ENCODE measurements around the gene TBXA2R. TPM values are rescaled to one million over a fixed set of nuclear protein-coding genes. Genes with fewer than 3 reads are reported as not detected.
A peak's percentile ranks its signal among the peaks of the same experiment; 100 is the strongest.

Gene TBXA2R
- total RNA-seq, 2 experiments from 2014 or later = 0.26 to 0.54 TPM

DNA sequence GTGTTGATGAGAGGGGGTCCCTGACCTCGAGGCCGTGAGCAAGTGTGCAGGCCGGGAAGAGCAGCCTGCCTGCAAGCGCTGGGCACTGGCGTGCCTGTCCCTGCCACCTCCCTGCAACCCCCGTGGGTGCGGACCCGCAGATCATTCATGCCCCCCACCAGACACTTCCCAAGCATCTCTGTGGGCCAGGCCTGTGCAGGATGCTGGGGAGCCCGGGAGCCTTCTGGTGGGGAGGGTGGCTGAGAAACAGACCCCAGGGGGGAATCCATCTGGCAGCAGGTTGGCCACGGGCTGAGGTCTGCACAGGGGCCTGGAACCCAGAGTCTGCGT, 38.4 kb upstream of the TBXA2R start:
- Mint-ChIP-seq H3K4me3 (no peak overlapping the region), H3K4me1 (no peaks in the 10 kb centered on the region), H3K36me3 (peaks cover under 1% of the 10 kb centered on the region), H3K9me3 (ENCODE audit: low read depth) (no peaks in the 10 kb centered on the region), H3K27me3 (no peaks in the 10 kb centered on the region), H3K27ac (no peak overlapping the region)
- DNase-seq (no peak), ATAC-seq (no peak)
- CTCF ChIA-PET = no interaction called here

DNA sequence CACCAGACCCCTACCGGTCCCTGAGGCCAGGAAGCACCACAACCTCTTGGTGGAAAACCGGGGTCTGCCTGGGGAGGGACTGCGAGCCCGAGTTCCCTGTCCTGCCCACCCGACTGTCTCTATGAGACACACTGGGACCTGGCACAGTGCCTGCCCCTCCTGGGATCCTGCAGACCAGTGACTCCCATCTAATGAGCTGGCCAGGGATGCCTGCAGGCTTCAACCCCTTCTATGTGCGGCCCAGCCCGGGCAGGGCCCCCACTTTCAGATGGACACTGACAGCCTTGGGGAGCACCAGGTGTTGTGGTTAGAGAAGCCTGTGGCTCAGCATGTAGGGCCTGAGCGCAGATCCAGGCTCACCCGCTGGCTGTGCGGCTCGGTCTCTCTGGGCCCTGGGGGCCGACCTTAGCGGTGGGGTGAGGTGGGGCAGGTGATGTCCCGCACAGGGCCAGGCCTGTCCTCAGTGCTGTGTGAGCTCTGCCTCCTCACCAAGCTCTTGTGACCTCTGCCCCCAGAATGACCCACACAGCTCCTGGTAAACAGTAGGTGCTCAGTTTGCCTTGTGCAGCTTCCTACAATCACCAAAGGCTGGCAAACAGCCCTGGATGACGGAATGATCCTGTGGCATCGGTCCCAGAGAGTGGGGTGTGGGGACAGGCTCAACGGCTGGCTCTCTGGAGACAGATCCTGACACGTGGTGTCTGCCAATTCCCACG, 37.8 kb upstream of the TBXA2R start:
- ATAC-seq = no peak
- Mint-ChIP-seq H3K27ac (no peak overlapping the region), H3K9me3 (ENCODE audit: low read depth) (no peaks in the 10 kb centered on the region), H3K4me3 (no peak overlapping the region), H3K4me1 (no peaks in the 10 kb centered on the region), H3K36me3 (peaks cover 2% of the 10 kb centered on the region), H3K27me3 (no peaks in the 10 kb centered on the region)
- DNase-seq = no peak
- CTCF ChIA-PET = no interaction called here

DNA sequence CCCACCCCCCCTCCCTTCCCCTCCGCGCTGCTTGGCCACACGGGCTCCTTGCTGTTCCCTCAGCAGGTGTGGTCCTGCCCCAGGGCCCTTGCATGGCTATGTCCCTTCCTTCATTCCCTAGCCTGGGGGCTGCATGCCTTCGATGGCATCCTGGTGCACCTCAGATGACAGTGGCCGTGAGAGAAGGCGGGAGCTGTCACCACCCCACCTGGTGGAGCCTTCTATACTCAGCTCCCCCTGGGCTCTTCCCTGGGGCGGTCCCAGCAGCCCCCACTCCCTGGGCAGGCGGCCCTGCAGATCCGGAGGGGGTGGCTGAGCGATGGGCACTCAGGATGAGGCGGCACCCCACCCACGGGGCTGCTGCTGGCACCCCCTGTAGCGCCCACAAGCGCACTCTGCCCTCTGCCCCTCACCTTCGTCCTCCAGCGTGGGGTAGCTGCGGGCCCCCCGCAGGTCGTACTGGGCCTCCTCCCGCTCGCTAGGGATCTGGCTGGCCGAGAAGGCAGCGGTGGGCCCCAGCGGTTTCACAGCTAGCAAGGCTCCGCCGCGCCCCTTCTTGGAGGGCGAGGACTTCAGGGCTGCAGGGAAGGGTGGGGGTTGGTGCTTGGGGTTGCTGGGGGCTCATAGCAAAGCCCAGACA, 37.1 kb upstream of the TBXA2R start:
- H3K4me1 Mint-ChIP-seq = no peaks in the 10 kb centered on the region
- H3K27me3 Mint-ChIP-seq = no peaks in the 10 kb centered on the region
- no peak overlapping the region for H3K27ac Mint-ChIP-seq
- H3K4me3 Mint-ChIP-seq = no peak overlapping the region
- CTCF ChIA-PET = no interaction called here
- peaks cover 2% of the 10 kb centered on the region for H3K36me3 Mint-ChIP-seq
- DNase-seq = no peak
- no peaks in the 10 kb centered on the region for H3K9me3 Mint-ChIP-seq (ENCODE audit: low read depth)
- no peak for ATAC-seq

DNA sequence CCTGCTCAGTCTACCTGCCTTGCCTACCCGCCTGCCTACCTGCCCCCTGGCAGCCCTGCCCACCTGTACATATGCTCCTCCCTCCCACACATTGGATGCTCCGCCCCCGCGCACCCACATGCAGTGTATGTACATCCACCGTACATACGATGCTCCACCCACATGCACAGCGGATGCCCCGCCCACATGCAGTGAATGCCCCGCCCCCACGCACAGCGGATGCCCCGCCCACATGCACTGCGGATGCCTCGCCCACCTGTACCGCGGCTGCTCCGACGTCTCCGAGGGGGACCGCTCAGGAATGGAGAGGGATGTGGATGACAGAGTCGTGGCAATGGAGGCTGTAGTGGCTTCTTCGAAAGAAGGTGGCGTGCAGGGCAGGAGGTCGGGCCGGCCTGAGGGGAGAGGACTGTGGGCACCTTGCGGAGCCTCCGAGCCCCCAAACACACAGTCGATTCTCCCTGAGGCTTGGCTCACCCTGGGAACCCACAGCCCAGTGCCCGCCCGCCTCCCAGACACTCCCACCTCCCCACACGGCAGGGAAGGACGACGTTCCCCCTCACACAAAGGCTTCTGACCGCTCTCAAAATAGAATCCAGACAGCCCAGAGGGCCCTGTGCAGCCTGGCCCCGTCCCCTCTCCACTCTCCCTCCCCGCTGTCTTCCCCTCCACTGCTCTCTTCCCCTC, 36.5 kb upstream of the TBXA2R start:
- no peaks in the 10 kb centered on the region for H3K27me3 Mint-ChIP-seq
- ATAC-seq = peak; percentile 38
- H3K27ac Mint-ChIP-seq = no peak overlapping the region
- peak; percentile 52 for DNase-seq
- H3K9me3 Mint-ChIP-seq (ENCODE audit: low read depth) = no peaks in the 10 kb centered on the region
- CTCF ChIA-PET = no interaction called here
- H3K4me1 Mint-ChIP-seq = no peaks in the 10 kb centered on the region
- H3K4me3 Mint-ChIP-seq = no peak overlapping the region
- peaks cover 2% of the 10 kb centered on the region for H3K36me3 Mint-ChIP-seq

DNA sequence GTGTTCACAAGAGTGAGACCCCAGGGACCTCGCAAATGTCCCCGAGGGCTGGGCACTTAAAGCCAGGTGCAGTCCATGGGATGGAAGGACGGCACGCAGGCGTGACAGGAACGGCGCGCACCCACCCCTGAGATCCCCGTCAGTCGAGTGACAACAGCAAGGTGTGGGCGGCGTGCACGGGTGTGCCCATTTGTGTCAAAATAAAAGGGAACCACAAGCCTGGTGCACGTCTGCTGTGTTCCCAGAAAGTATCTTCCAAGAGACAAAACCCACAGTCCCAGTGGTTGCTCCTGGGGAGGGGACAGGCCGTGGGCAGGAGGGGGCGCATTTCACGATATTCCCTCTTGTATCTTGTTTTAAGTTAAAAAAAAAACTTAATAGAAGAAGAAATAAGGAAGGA, 35.6 kb upstream of the TBXA2R start:
- CTCF ChIA-PET = no interaction called here
- ATAC-seq (no peak), DNase-seq (no peak)
- no peak overlapping the region for H3K4me3 Mint-ChIP-seq
- no peaks in the 10 kb centered on the region for H3K9me3 Mint-ChIP-seq (ENCODE audit: low read depth)
- H3K4me1 Mint-ChIP-seq = no peaks in the 10 kb centered on the region
- H3K36me3 Mint-ChIP-seq = peaks cover 2% of the 10 kb centered on the region
- H3K27me3 Mint-ChIP-seq = no peaks in the 10 kb centered on the region
- H3K27ac Mint-ChIP-seq = no peak overlapping the region

DNA sequence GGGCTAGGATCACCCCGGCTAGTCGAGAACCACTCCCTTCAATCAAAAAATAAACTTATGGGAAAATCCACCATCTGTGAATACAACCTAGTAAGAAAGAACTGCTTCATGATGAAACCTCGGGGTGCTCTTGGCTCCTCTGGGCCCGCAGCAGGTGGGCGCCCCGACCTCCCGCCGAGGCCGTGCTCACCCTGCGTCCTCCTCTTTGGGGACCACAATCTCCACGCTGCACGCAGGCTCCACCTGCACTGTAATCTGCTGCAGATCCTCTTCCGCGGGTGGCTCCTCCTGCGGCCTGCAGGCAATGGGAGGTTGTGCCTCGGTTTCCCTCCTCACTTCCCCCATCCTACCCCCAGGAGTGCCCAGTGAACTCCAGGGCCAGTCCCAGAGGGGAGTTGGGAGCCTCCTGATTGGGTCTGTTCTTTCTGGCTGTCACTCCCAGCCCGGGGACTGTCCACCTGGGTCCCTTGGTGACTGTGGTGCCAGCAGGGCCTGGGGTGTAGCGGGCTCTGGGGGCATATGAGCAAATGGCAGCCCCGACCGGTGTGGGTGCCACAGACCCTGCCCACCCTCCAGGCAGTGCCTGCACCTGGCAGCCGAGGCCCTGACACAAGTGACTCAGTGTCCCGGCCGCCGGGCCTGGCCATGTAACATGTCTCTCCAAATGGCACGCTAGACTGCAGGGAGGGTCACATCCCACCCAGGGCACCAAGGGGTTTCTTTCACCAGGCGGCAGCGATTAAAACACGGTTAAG, 35.0 kb upstream of the TBXA2R start:
- H3K9me3 Mint-ChIP-seq (ENCODE audit: low read depth) = no peaks in the 10 kb centered on the region
- H3K4me3 Mint-ChIP-seq = no peak overlapping the region
- no peaks in the 10 kb centered on the region for H3K4me1 Mint-ChIP-seq
- peaks cover 2% of the 10 kb centered on the region for H3K36me3 Mint-ChIP-seq
- ATAC-seq = no peak
- CTCF ChIA-PET = no interaction called here
- no peak for DNase-seq
- H3K27me3 Mint-ChIP-seq = no peaks in the 10 kb centered on the region
- no peak overlapping the region for H3K27ac Mint-ChIP-seq

DNA sequence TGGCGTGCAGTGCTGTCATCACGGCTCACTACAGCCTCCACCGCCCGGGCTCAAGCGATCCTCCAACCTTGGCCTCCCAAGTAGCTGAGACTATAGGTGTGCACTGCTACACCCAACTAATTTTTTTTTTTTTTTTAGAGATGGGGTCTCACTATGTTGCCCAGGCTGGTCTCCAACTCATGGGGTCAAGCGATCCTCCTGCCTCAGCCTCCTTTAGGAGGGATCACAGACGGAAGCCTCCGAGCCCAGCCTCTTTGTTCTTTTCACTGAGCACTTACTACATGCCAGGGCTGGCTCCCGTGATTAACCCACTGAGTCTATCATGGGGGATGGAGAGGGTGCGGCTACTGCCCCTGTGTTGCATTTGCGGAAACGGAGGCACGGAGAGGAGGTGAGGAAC, 32.8 kb upstream of the TBXA2R start:
- CTCF ChIA-PET = no interaction called here
- ATAC-seq (no peak), DNase-seq (no peak)
- Mint-ChIP-seq H3K9me3 (ENCODE audit: low read depth) (no peaks in the 10 kb centered on the region), H3K27ac (no peak overlapping the region), H3K4me1 (no peaks in the 10 kb centered on the region), H3K4me3 (no peak overlapping the region), H3K36me3 (peaks cover 2% of the 10 kb centered on the region), H3K27me3 (no peaks in the 10 kb centered on the region)

DNA sequence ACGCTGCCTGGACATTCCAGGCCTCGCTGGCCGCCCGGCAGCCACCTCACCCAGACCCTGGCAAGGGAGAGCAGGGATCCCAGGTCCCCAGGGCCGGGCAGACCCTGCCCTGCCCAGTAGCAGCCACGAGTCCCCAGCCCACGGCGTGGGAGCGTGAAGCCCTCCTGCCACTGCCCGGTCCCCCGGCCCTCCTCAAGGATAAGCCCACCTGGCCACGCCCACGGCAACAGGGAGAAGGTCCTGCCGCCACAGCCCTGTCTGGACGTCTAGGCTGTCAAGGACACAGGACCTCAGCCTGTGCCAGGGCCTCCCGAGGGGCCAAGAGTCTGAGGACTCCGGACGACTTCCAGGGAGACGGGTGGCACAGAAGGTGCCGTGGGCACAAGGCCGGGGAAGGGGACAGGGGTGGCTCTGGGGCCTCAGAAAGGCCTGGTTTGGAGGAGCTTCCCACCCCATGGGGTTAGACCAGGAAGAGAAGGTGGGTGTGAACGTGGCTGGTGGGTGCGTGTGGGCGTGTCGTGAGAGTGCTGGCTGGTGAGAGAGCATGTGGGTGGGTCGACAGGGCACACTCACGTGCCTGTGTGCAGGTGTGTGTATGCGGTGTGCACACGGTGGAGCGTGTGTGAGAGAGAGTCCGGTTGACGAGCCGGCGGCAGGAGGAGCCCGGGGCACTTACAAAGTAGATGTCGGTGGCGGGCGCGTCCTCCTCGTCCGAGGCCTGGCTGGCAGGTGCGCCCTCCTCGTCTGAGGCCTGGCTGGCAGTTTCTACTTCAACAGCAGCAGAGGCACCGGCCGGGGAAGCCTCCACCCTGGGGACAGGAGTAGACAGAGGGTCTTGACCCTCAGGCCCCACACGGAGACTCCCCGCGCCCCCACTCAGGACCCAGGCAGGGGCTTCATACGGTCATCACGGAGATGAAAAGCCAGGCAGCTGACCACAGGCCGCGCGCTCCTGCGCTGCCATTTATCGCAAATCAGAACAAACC, 31.8 kb upstream of the TBXA2R start:
- CTCF ChIA-PET = no interaction called here

DNA sequence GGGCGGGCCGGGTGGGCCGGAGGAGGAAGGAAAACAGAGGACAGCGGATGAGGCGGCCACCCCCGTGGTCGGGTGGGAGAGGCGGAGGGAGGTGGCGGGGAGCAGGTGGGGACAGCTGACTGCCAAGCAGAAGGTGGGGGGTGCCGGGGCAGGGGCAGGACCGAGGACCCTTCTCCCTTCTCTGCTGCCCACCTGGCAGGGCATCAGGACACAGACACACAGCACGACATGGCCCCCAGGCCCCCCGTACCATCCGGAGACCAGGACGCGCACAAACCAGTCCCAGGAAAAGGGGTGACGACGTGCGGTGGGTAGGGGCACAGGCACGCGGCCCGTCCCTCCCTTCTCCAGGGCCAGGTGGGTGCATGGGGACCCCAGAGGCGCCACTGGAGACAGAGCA, 30.9 kb upstream of the TBXA2R start:
- no peak for DNase-seq
- no peak overlapping the region for H3K27ac Mint-ChIP-seq
- no peak overlapping the region for H3K4me3 Mint-ChIP-seq
- no peak for ATAC-seq
- H3K4me1 Mint-ChIP-seq = no peaks in the 10 kb centered on the region
- no peaks in the 10 kb centered on the region for H3K9me3 Mint-ChIP-seq (ENCODE audit: low read depth)
- peaks cover 2% of the 10 kb centered on the region for H3K36me3 Mint-ChIP-seq
- no peaks in the 10 kb centered on the region for H3K27me3 Mint-ChIP-seq
- CTCF ChIA-PET = no interaction called here

More for the DNA sequence above, 31.8 kb upstream of the TBXA2R start:
- no peak overlapping the region for H3K4me3 Mint-ChIP-seq
- ATAC-seq = no peak
- peaks cover 2% of the 10 kb centered on the region for H3K36me3 Mint-ChIP-seq
- H3K4me1 Mint-ChIP-seq = no peaks in the 10 kb centered on the region
- H3K9me3 Mint-ChIP-seq (ENCODE audit: low read depth) = no peaks in the 10 kb centered on the region
- no peaks in the 10 kb centered on the region for H3K27me3 Mint-ChIP-seq
- no peak overlapping the region for H3K27ac Mint-ChIP-seq
- DNase-seq = no peak

DNA sequence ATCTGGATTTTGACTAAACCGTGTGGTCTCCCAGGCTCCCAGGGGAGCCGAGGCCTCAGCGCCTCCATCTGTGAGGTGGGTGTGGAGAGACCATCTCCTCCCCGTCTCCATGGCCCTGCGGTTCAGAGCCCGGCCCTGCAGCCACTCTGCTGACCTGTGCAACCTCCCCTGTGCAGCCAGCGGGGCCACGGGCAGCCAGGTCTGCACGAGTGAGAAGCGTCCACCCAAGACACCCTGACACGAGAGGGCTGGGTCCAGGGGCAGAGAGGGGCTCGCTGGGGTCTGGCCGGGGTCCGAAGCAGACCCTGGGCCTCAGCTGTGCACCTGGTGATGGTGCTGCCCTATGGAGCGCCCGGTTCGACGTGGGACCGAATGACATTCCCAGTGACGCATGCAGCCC, 30.3 kb upstream of the TBXA2R start:
- peaks cover 2% of the 10 kb centered on the region for H3K36me3 Mint-ChIP-seq
- H3K9me3 Mint-ChIP-seq (ENCODE audit: low read depth) = no peaks in the 10 kb centered on the region
- CTCF ChIA-PET = interaction anchor here (0.9 to 1.4 kb wide), 2 partner anchors 10 to 533 kb away, joined by 3 read pairs; partner anchors contain the start of gene CACTIN
- ATAC-seq (no peak), DNase-seq (no peak)
- no peak overlapping the region for H3K27ac Mint-ChIP-seq
- H3K4me1 Mint-ChIP-seq = no peaks in the 10 kb centered on the region
- H3K27me3 Mint-ChIP-seq = no peaks in the 10 kb centered on the region
- H3K4me3 Mint-ChIP-seq = no peak overlapping the region

DNA sequence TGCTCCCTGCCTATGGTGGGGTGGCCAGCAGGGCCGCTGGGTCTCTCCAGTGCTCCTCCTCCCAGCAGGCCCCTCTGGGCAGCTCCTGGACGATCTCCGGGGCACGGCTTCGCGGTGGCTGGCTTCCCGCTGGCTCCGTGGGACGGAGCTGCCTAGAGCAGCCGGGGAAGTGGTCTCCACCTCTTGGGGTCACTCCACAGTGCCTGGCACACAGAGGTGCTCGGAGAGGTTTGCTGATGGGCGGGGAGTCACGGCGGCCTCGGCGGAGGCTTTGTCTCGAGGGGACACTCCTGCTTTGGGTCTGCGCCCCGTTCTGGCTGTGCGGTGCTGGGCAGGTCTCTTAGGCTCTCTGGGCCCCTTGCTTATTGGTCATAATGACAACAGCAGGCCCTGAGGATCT, 29.8 kb upstream of the TBXA2R start:
- CTCF ChIA-PET = interaction anchor here (0.9 to 1.4 kb wide), 2 partner anchors 9 to 533 kb away, joined by 3 read pairs; partner anchors contain the start of gene CACTIN
- H3K27ac Mint-ChIP-seq = no peak overlapping the region
- H3K4me3 Mint-ChIP-seq = no peak overlapping the region
- no peak for ATAC-seq
- H3K9me3 Mint-ChIP-seq (ENCODE audit: low read depth) = no peaks in the 10 kb centered on the region
- no peak for DNase-seq
- H3K27me3 Mint-ChIP-seq = no peaks in the 10 kb centered on the region
- peaks cover 2% of the 10 kb centered on the region for H3K36me3 Mint-ChIP-seq
- H3K4me1 Mint-ChIP-seq = no peaks in the 10 kb centered on the region

DNA sequence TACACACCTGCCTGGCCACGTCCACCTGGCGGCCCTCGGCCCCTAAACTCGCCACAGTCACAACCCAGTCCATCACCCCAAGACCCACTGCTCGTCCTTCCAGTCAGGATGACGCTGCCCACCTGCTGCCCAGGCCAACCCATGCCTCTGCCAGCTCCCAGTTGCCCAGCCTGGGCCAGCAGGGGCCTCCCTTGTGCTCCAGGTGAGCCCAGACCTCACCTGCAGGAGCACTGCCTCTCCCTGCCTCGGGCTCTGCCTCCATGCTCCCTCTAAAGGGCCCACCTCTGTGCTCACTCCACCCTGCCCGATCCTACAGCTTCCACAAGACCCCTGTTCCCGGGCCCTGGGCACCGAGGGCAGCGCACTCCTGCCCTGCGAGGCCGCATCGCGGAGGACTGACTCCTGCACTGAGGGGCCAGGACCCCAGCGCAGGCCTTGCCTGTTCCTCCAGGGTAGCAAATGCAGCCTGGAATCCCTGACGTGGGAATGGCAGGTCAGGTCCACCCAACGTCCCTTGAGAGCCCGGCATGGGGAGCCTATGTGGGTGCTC, 27.9 kb upstream of the TBXA2R start:
- DNase-seq = no peak
- CTCF ChIA-PET = no interaction called here
- Mint-ChIP-seq H3K4me1 (no peaks in the 10 kb centered on the region), H3K9me3 (ENCODE audit: low read depth) (no peaks in the 10 kb centered on the region), H3K36me3 (no peaks in the 10 kb centered on the region), H3K4me3 (no peak overlapping the region), H3K27ac (no peak overlapping the region), H3K27me3 (no peaks in the 10 kb centered on the region)
- ATAC-seq = no peak

Measured in activated CD8-positive, alpha-beta memory T cell treated with anti-CD3 and anti-CD28 coated beads, Interleukin-2, amount 10 ng/mL, durations not matched to agents 7 days and 5 days (primary cell).